Activated CD4-positive, alpha-beta T cell treated with anti-CD3 and anti-CD28 coated beads, Interleukin-2, Interleukin-6, amounts not matched to agents 100 ng/mL and 50 ng/mL, durations not matched to agents 16 hours and 8 hours (primary cell): Measurements from ENCODE around the gene EFCAB11.

Source experiments
- DNase-seq: peaks from one replicate; pipeline ENCODE4 v3.0.0-alpha.2; 2020

EFCAB11 gene

GRCh38 chr14:89811954-89812575 is 142.5 kb downstream of the EFCAB11 start:
- no peak for DNase-seq

DNA sequence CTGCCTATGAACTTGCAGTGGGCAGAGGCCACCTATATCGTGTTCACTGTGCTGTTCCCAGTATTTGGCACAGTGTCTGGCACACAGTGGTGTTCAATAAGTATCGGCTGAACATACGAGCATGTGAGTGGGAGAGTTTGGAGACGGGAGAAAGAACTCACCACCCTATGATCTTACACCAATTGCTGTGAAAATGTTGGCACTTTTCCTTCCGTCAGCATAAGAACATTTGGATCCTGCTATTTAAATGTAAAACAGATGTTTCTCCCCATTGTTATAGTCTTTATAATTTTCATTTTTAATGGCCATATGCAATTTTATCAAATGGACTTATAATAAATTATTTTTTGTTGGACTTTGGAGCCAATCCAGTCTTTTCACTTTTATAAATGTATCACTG is 144.4 kb downstream of the EFCAB11 start:
- DNase-seq = no peak

- DNase-seq = no peak
These were observed 146.6 kb downstream of the EFCAB11 start for GRCh38 chr14:89807892-89808291.

DNA sequence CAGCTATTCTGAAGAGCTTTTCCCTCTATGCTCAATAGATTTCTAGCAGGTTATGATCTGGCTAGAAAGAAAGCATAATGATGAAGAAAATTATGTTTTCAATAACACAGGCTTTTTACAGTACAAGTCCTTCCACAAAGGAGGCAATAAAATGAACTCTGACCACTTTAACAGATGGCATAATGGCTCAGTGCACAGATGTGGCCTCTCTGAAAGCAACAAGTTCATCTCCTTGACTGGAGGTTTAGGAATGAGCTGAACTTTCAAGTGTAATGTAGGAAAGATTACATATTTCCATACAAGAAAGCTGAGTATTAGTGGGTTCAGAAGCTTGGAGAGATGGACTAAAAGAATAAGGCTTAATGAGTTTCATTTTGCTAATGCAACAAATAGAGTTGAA is 147.4 kb downstream of the EFCAB11 start:
- DNase-seq = no peak

DNA sequence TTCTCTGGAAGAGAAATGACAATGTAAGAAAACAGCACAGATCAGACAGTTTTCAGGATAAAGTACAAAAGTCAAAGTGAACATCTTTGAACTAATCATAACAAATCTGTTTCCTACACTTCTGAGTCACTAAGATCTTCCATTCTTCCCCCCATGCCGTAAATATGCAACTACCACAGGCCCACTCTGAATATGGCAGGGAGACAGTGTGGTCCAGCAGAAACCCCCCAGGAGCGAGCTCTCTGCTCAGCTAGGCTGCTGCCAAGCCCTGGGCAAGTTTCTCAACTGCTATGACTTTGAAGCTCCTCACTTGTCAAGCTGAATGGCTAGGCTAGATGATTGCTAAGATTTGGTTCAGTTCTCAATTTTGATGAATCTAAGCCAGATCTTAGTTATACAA is 148.1 kb downstream of the EFCAB11 start:
- no peak for DNase-seq

- no peak for DNase-seq
These were observed 149.0 kb downstream of the EFCAB11 start for GRCh38 chr14:89805501-89805900.

- DNase-seq = no peak
These were observed 151.0 kb downstream of the EFCAB11 start for GRCh38 chr14:89803542-89803941.

- DNase-seq = no peak
These were observed 153.4 kb downstream of the EFCAB11 start for GRCh38 chr14:89801136-89801535.

DNA sequence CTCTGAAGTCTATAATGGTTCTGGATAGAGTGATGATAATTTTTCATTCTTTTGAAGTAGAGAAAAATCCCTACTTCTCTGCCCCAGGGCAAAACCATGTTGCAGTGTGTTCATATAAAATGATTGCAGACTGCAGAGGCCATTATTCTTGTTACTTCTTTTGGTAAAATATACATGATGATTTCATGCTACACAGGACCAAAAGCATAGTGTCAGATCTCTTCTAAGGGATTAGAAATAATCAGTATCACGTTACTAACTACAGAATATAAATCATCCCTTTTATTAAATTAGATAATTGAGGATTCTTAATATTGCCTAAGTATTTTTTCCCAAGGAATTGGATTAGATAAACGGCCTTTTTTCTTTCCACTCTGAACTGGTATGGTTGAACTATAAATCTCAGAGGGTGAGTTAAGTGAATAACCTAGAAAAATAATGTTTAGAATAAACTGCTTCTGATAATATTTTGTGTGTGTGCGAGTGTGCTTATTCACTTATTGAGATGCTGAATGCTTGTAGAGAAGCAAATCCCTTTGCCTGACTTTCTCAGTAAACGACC is 156.2 kb downstream of the EFCAB11 start:
- no peak for DNase-seq

DNA sequence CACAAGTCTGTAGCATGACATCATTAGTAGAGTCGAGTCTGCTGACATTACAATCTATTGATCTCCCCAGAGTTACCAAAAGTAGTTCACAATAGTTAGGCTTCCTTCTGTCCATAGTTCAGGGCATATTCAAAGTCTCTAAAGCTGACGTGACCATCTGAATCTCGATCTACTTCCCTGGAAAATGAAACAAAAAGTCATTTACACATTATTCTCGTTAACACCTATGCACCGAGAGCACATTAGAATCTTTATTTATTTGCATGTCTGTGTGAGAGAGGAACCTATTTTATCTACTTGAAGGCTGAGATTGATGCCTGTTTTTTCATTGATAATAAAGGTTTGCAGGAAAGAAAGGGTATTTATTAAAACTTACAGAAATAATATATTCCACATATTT is 157.4 kb downstream of the EFCAB11 start:
- no peak for DNase-seq

DNA sequence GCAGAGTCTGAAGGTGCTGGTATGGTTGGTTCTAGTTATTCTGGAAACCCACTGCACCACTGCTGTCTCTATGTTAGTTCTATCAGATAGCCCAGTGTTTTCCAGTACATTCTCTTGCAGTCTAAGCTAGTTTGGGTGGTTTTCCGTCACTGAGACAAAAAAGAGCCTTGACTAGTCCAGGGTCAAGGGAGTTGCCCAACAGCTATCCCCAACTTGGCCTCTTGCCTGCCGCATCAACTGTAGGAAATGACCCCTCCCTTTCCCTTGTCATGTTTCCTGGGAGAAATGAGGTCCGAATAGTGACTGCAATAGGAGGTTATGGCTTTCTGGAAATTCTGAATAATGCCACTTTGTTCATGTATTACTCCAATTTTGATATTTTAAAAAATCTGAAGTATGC is 160.4 kb downstream of the EFCAB11 start:
- DNase-seq = no peak

DNA sequence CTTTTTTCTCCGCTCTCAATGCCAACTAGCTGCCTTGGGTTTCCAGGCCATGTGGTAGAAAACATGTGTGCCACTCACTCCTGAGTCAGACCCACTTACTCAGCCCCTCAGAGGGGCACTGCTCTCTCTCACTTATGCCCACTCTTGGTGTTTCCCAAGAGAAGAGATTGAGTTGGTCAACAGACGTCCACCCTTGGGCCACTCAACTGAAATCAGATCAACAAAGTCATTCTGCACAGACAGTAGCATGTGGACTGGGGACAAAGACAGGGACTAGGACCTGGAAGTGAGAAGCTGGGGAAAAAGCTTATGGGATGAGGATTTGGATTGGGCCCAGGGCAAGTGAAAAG is 161.2 kb downstream of the EFCAB11 start:
- no peak for DNase-seq

GRCh38 chr14:89792489-89793366 is 161.8 kb downstream of the EFCAB11 start:
- no peak for DNase-seq

DNA sequence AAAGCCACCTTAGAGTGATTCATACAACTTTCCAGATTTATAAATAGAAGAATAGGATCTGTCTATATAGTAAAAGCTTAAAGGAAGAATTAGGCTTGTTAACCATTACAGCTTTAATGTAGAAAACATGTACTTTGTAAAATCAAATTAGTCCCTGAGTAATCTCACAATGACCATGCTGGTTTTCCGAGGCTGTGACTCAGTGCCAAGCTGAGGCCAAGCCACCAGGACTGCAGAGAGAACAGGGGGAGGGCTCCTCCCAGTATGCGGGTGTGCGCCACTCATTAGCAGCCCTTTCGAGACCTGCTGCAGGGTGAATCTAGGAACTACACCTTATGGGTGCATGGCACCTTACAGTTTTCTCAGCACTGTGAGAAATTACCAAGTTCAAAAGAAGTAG is 167.0 kb downstream of the EFCAB11 start:
- DNase-seq = no peak

DNA sequence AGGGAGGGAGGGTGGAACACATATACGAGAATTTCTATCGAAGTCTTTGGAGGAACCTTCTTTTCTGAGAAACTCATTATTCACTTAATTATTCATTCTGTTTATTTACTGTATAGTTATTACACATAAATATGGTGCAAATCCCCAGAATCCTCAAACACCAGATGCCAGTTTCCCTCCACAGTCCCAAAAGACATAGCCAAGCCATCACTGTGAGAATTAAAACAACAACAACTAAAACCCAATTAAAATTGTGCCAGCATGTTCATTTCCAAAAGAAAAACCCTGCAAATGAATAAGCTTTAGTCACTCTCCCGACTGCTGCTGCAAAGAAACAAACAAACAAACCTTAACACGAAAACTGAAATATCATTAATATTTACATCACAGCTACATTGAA is 173.5 kb downstream of the EFCAB11 start:
- DNase-seq = no peak

- no peak for DNase-seq
These were observed 174.8 kb downstream of the EFCAB11 start for GRCh38 chr14:89779707-89780106.

GRCh38 chr14:89775946-89776345 is 178.6 kb downstream of the EFCAB11 start:
- DNase-seq = no peak

- no peak for DNase-seq
These were observed 179.4 kb downstream of the EFCAB11 start for GRCh38 chr14:89775151-89775550.

DNA sequence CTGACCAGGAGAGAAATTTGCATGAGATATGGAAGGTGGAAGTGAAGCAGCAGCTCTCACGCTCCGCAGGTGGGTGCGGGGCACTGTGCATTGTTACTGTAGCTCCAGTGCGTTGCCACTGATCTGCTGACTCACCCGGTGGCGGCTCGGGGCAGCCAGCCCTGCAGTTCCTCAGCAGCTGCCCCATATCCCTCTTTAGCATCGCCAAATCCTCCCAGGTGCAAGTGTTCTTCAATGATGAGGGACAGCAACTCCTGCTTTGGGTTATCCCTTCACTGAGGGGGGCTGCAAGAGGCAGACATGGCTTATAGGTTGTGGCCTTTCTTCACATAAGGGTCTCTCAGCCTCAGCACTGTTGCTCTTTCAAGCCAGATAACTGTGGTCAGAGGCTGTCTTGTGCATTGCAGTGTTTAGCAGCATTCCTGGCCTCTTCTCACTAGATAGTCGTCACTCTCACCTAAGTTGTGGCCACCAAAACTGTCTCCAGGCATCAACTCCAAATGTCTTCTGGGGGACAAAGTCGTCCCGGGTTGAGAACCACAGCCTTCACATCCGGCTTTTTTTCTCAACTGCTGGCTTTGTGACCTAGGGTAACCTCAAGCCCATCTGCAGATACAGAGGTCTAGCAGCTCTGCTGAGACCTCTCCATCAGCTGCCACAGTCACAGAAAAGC is 180.8 kb downstream of the EFCAB11 start:
- peak; percentile 59 for DNase-seq

GRCh38 chr14:89773151-89773550 is 181.4 kb downstream of the EFCAB11 start:
- no peak for DNase-seq

- no peak for DNase-seq
These were observed 183.3 kb downstream of the EFCAB11 start for GRCh38 chr14:89771251-89771650.

DNA sequence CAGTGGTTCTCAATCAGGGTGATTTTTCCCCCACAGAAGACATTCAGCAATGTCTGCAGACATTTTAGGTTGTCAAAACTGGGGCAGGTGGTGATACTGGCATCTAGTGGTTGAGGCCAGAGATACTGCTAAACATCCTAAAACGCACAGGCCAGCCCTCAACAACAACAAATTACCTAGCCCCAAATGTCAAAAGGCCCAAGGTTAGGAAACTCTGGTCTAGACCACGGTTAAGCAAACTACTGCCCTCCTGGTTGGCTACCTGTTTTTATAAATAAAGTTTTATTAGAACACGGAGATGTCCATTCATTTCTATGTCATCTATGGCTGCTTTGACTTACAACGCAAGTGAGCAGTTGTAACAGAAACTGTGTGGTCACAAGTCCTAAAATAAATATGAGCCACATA is 186.7 kb downstream of the EFCAB11 start:
- peak; percentile 71 for DNase-seq

DNA sequence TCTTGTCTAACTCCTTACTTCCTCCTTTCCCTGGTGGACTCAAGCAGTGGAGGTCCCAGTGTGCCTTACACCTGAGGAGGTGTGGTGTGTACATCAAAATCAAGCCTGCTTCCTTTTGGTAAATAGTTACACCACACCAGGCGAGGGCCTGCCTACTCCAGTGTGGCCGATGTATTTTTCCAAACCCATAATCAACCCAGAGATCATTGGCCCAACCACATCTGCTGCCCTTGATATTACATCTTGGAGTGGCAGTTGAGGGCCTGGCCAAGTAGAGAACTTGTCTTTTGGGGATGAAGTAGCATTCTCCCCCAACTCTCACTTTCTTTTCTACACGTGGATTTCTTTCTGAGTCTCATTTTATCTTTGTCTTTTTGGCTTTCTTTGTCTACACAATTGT is 187.4 kb downstream of the EFCAB11 start:
- DNase-seq = no peak

GRCh38 chr14:89765346-89765745 is 189.2 kb downstream of the EFCAB11 start:
- DNase-seq = no peak
